ENCODE measurements around the gene TCP11L2. TPM values are rescaled to one million over a fixed set of nuclear protein-coding genes. Genes with fewer than 3 reads are reported as not detected.

TCP11L2 gene
- total and polyA plus RNA-seq, 2 of the 13 experiments (the other 11 are each of a cell fraction or from before 2014, with no cell fraction given) = 4.6 to 24.1 TPM

- TF ChIP-seq ZNF773 (CRISPR knock-in tag; IDR thresholded peaks at IDR 0.05; ENCODE audit: borderline replicate concordance) (no peak), ZNF574 (CRISPR knock-in tag; IDR thresholded peaks at IDR 0.05) (peak; percentile 54), ZNF747 (CRISPR knock-in tag; IDR thresholded peaks at IDR 0.05; ENCODE audit: borderline replicate concordance) (0 out of 2 replicates have a peak, but pooled peaks have one; percentile 37), SMARCC2 (IDR thresholded peaks at IDR 0.05) (no peak), TBX2 (CRISPR knock-in tag; IDR thresholded peaks at IDR 0.05; ENCODE audit: borderline replicate concordance) (peak; percentile 95), ZNF770 (CRISPR knock-in tag; IDR thresholded peaks at IDR 0.05) (no peak), ZNF550 (CRISPR knock-in tag; IDR thresholded peaks at IDR 0.05; ENCODE audit: borderline replicate concordance) (no peak), ZNF142 (CRISPR knock-in tag; IDR thresholded peaks at IDR 0.05) (no peak), SCMH1 (CRISPR knock-in tag; IDR thresholded peaks at IDR 0.05; ENCODE audit: borderline replicate concordance) (no peak), ZNF547 (CRISPR knock-in tag; IDR thresholded peaks at IDR 0.05) (no peak), ZNF30 (CRISPR knock-in tag; IDR thresholded peaks at IDR 0.05) (no peak), SAFB2 (CRISPR knock-in tag; IDR thresholded peaks at IDR 0.05; ENCODE audit: borderline replicate concordance, low read depth) (no peak), ZMYM3 (CRISPR knock-in tag; IDR thresholded peaks at IDR 0.05) (peak; percentile 71), TGIF2 (CRISPR knock-in tag; IDR thresholded peaks at IDR 0.05) (peak; percentile 68; the same call in 1 of the 2 replicates), ZNF749 (CRISPR knock-in tag; IDR thresholded peaks at IDR 0.05; ENCODE audit: borderline replicate concordance) (no peak), ZNF781 (CRISPR knock-in tag; IDR thresholded peaks at IDR 0.05; ENCODE audit: borderline replicate concordance, not compliant biosample characterization) (peak; percentile 34)
- TF ChIP-seq, protein P1, sequence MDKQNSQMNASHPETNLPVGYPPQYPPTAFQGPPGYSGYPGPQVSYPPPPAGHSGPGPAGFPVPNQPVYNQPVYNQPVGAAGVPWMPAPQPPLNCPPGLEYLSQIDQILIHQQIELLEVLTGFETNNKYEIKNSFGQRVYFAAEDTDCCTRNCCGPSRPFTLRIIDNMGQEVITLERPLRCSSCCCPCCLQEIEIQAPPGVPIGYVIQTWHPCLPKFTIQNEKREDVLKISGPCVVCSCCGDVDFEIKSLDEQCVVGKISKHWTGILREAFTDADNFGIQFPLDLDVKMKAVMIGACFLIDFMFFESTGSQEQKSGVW (CRISPR knock-in tag; IDR thresholded peaks at IDR 0.05; ENCODE audit: borderline replicate concordance) = peak; percentile 76; the same call in 1 of the 2 replicates
Observed at GRCh38 chr12:106284358-106285105, 18.0 kb upstream of the TCP11L2 start (continued).
